ENCODE results near the gene DDX1.
"Not testable (repeated sequence)": the region's sequence is repeated elsewhere in the genome, so short reads cannot be mapped to it uniquely, and the experiment has no call there.

The DDX1 gene

GRCh38 chr2:15618449-15618855, 26.8 kb downstream of the DDX1 start:
- DNase-seq, result no peak

- no peak for DNase-seq
These were observed 27.4 kb downstream of the DDX1 start for GRCh38 chr2:15619076-15619475.

DNA sequence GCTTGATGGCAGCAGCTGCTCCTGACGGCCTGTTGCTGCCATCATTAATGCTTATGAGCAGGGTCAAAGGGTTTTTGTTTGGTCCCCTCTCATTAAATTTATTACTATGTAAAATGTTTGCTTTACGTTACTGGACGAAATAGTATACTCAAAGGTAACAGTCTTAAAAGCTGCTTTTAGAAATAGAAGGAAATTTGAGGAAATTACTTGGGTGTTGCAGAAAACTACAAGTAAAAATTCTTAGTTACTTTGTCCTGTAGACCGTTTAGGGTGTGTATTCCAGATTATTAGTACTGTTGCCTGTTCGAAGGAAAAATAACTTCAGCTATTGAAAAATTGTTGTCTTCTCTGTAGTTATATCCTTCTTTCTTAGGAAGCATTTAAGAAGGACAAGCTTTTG, 27.8 kb downstream of the DDX1 start:
- DNase-seq, result no peak

DNA sequence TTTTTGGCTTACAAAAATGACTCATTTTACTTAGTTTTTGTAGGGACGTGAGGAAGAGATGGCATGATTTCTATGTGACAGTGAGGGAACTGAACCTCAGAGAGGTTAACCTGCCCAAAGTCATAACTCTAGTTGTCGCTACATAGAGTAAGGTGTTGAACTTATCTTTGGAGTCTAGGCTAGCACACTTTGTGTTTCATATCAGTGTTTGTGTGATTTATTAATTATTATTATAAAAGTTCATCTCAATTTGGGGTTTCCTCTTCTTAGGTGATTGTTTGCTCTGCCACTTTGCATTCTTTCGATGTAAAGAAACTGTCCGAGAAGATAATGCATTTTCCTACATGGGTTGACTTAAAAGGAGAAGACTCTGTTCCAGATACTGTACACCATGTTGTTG, 28.3 kb downstream of the DDX1 start:
- no peak for DNase-seq

GRCh38 chr2:15620340-15620739, 28.7 kb downstream of the DDX1 start:
- no peak for DNase-seq

DNA sequence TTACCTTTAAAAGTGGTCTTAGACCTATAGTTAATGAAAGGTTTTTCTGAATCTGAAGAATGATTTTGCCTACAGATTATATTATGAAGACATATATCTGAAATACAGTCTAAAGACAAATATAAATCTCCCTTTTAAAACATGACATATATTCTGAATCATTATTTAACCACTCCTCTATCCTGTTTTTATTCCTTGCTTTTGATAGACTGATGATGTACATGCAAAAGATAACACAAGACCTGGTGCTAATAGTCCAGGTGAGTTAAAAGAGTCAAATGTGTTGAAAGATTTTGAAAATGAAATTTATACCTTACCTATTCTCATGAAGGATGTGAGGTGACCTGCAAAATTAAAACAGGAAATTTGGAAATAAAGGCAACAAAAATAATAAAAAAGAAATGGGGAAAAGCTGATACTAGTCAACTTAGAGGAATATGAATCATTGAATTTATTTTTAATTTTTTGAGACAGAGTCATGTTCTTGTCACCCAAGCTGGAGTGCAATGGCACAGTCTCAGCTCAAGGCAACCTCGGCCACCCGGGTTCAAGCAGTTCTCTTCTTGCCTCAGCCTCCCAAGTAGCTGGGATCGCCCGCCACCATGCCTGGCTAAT, 29.3 kb downstream of the DDX1 start:
- DNase-seq, result no peak

- DNase-seq, result not testable (repeated sequence)
These were observed 29.8 kb downstream of the DDX1 start for GRCh38 chr2:15621472-15621870.

DNA sequence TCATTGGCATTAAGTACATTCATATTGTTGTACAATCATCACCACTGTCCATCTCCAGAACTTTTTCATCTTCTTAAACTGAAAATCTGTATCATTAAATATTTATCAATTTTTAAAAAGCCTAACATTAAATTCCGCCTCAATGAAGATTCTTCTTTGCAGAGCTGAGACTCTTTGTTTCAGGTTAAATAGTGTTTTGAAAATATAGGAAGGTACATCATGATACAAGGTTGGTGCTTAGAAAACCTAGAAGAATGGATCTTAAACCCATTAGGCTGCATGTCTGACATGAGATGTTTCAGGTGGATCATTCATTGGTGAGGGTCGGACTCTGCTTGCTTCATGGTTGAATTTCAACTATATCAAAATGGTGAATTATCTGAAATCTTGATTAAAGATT, 30.5 kb downstream of the DDX1 start:
- DNase-seq, result no peak

DNA sequence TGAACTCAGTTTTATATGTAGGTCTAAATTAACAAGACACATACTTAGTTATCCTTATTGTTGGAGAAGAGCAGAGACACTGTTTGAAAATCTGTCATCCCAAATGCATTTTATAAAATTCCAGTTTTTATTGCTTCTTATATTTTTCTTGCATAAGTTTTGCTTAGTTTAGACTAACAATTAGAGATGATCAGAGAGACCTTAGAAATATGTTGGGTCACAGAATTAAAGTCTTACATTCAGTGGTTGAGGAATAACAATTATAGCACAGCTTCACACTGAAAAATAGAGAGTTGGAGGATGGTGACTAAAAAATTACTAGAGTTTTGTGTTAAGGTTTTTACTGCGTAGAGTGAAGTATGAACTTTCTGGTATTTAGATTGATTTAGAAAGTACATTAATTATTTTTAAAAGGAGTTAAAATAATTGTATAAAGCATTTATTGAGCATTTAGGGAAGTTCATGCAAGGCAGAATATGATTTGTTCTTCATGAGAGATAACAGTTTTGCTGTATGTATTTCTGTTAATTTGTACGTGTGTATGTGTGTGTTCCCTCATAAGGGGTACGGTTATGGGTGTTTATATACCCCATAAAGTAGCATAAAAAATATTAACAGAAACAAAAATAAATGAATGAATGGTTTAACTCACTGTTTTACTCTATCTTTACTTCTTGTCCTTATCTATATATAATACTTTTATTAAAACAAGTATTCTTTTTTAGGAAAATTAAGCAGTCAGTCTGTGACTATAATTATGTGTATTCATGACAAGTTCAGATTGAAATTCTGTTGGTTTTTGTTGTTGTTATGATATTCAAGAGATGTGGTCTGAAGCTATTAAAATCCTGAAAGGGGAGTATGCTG, 31.2 kb downstream of the DDX1 start:
- no peak for DNase-seq

DNA sequence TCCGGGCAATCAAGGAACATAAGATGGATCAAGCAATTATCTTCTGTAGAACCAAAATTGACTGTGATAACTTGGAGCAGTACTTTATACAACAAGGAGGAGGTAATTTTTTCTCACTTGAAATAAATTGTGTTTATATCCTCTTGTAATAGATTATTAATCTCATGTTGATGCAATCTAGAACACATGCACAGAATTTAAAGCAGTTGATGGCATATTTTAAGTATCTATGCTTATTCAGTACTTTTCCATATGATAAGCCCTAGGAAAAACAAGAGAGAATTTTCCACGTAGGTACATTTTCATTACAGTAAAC, 31.8 kb downstream of the DDX1 start:
- DNase-seq, result no peak

- DNase-seq, result no peak
These were observed 32.4 kb downstream of the DDX1 start for GRCh38 chr2:15623898-15624541.

- DNase-seq, result no peak
These were observed 33.2 kb downstream of the DDX1 start for GRCh38 chr2:15624903-15625302.

- no peak for DNase-seq
These were observed 33.8 kb downstream of the DDX1 start for GRCh38 chr2:15625344-15626036.

DNA sequence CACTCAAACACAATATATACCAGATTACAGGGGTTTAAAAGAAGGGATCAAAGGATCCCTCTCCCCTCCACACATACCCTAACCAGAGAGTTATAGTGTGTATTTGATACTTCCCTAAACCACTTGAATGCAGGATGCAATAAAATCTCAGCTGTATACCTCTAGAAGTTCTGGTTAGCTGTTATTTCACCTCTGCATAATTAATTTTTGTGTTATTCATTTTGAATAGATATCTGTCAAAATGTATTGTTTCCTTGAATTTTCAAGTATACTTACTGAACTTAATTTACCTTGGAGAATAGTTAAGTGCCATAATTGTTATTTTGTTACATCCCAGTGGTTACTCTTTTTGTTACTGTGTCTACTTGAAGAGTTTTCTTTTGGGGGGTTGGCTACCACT, 34.5 kb downstream of the DDX1 start:
- no peak for DNase-seq

DNA sequence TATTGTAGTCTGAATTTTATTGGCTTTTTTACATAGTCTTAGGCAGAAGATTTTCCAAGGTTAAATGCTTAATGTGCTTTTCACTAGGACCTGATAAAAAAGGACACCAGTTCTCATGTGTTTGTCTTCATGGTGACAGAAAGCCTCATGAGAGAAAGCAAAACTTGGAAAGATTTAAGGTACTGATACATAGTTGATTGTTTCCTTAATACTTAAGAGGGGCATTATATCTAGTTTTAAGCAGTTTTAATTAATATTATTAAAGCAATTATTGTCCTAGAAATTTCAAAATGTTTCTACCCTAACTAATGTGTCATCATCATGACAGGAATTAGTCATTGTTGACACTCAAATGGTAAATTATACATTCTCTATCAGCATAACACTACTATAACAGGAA, 35.3 kb downstream of the DDX1 start:
- no peak for DNase-seq

DNA sequence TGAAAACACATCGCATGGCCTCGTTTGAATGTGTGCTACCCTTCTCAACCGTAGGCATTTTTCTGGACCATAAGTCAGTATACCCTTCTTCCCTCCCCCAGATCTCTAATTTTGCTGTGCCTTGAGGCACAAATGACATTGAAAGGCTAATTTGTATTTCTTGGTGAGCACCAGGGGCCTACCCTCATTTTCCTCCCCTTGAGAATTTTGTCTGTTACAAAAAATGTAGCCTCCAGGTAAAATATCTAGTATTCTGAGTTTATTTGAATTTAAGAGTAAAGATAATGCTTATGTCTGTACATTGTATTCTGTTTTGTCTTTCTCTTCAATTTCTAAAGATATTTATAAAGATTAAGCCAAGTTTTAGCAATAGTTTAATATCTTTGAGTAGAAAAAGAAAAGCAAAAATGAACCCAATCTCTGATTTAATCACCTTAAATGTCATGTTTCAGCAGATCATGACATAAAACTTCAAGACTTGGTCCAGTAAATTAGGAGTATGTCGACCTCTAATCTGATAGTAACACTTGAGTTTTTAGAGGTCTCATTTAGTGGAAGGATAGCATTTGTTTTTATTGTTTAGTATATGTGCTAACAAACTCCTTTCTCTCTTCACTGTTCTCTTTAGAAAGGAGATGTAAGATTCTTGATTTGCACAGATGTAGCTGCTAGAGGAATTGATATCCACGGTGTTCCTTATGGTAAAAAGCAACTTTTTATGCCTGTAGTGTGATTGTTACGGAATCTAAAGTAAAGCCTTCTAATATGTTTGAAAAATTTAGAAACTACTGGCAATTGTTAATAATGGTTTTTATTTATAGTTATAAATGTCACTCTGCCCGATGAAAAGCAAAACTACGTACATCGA, 36.4 kb downstream of the DDX1 start:
- no peak for DNase-seq

GRCh38 chr2:15628899-15629855, 37.5 kb downstream of the DDX1 start:
- DNase-seq, result no peak

- DNase-seq, result no peak
These were observed 38.7 kb downstream of the DDX1 start for GRCh38 chr2:15630121-15630977.

DNA sequence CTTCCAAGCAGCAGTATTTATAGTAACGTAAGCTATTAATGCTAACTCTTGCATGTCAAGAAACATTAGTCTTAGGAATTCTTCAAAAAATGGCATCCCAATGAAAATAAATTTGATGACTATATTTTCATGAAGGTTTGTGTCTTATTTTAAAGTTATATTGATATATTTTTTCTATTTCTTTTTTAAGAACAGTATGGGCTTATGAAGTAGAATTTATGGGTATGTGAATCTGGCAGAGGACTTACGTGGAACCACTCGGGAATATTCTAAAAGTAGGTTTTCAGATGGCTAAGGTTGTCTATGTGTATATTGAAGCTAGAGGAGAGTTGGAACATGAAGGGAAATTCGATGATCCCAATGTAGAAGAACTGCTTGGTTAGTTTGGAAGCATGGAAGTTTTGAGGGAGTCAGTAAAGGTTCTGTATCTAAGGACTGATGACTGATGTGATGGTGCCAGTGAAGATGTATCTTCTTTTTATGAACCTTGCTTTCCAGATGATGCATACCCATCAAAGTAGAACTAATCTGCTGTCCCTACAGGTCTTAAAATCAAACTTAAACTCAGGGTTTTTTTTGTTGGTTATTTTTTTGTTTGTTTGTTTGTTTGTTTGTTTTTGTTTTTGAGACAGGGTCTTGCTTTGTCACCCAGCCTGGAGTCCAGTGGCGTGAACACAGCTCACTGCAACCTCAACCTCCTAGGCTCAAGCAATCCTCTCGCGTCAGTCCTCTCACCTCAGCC, 39.5 kb downstream of the DDX1 start:
- DNase-seq, result no peak

- no peak for DNase-seq
These were observed 40.2 kb downstream of the DDX1 start for GRCh38 chr2:15631883-15632282.

All from RPMI8226 (cell line).